ENCODE data around the gene NABP1. TPM values are rescaled to one million over a fixed set of nuclear protein-coding genes. Genes with fewer than 3 reads are reported as not detected.

Gene NABP1
- total and polyA plus RNA-seq, 4 donors: 3.6 to 35.5 (median 18.4) TPM

DNA sequence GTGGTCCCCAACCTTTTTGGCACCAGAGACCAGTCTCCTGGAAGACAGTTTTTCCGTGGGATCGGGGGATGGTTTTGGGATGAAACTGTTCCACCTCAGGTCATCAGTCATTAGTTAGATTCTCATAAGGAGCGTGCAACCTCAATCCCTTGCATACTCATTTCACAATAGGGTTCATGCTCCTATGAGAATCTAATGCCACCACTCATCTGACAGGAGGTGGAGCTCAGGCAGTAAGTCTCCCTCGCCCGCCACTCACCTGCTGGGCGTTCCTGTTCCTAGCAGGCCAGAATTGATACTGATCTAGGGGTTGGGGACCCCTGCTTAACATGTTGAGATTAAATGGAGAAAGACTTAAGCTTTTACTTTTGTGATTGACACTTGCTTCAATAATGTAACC is 9.9 kb downstream of the NABP1 start:
- H3K9ac ChIP-seq (ENCODE audit: low read depth in 1 of 2, low read length in 2 of 2): no peak overlapping the region
- H3K36me3 ChIP-seq (ENCODE audit: control insufficient read depth in 4 of 4, insufficient read depth in 3 of 4, low read depth in 1 of 4, low read length in 3 of 4): peaks cover 0 to 22% (median 12%) of the 10 kb centered on the region in 4 donors
- no peak overlapping the region for H3K27ac ChIP-seq (ENCODE audit: low read depth in 1 of 2, low read length in 2 of 2)

DNA sequence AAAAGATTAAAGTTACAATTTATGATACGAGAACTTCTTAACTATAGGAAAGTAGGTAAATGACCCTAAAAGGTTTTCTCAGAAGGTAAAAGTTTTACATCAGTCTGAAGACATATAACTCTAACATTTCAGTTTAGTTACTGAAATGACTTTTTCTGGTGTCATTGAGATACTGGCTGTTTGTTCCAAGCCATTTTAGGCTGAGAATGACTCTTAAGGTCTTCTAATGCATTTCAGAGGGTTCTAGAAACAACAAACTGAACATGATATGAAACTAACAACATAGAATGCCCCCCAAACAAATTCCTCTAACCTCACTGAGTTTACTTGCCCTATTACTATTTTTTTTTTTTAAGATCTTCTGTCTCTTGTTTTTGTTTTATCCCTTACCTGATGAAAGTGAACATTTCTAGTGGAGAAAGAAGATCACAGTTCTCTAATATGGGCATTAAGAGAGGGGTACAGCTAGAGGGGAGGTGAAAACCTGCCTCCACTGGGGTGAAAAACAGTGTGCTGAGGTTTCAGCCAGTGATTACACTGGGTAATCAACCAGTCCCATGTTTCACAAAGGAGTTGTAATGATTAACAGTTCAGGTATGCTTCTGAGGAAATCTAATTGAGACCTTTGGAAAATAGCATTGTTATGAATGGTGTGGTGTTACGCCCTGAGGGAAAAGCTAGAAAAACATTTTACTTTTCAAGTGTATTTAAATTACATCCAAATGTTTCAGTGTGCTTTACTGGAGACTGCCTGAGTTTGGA is 11.2 kb downstream of the NABP1 start:
- H3K27ac ChIP-seq (ENCODE audit: low read depth in 1 of 2, low read length in 2 of 2): no peak overlapping the region
- no peaks in the 10 kb centered on the region for H3K27me3 ChIP-seq (ENCODE audit: control insufficient read depth in 4 of 4, insufficient read depth in 4 of 4, low read length in 3 of 4)
- 49% methylated on average over 2 of the region's 2 CpGs for WGBS
- no peak overlapping the region for H3K9ac ChIP-seq (ENCODE audit: low read depth in 1 of 2, low read length in 2 of 2)
- H3K9me3 ChIP-seq (ENCODE audit: control insufficient read depth in 4 of 4, low read length in 3 of 4): no peaks in the 10 kb centered on the region
- no peak for DNase-seq (ENCODE audit: low spot score)
- no peak overlapping the region for H3K4me3 ChIP-seq (ENCODE audit: low read depth in 1 of 3, low read length in 3 of 3)
- peaks cover 0 to 16% (median 7%) of the 10 kb centered on the region in 4 donors for H3K36me3 ChIP-seq (ENCODE audit: control insufficient read depth in 4 of 4, insufficient read depth in 3 of 4, low read depth in 1 of 4, low read length in 3 of 4)
- H3K4me1 ChIP-seq (ENCODE audit: control insufficient read depth in 4 of 4, insufficient read depth in 4 of 4, low read length in 3 of 4): peaks cover 2 to 18% (median 6%) of the 10 kb centered on the region in 4 donors
- TF ChIP-seq JUND (IDR thresholded peaks at IDR 0.05): no peak
- TF ChIP-seq HNF4G (IDR thresholded peaks at IDR 0.05): no peak
- no peak for TF ChIP-seq RXRA (IDR thresholded peaks at IDR 0.05)
- TF ChIP-seq SP1 (IDR thresholded peaks at IDR 0.05): peak; percentile 40
- TF ChIP-seq EGR1 (IDR thresholded peaks at IDR 0.05; ENCODE audit: low read depth in 2 of 2): no peak
- TF ChIP-seq, protein P1, sequence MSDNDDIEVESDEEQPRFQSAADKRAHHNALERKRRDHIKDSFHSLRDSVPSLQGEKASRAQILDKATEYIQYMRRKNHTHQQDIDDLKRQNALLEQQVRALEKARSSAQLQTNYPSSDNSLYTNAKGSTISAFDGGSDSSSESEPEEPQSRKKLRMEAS (IDR thresholded peaks at IDR 0.05): no peak
- no peak for TF ChIP-seq GABPA (IDR thresholded peaks at IDR 0.05 in 1 of 2, conservative IDR thresholded peaks at IDR 0.05 in 1 of 2)
- TF ChIP-seq YY1 (IDR thresholded peaks at IDR 0.05): no peak
- no peak for TF ChIP-seq TAF1 (conservative IDR thresholded peaks at IDR 0.05)
- TF ChIP-seq, protein P2, sequence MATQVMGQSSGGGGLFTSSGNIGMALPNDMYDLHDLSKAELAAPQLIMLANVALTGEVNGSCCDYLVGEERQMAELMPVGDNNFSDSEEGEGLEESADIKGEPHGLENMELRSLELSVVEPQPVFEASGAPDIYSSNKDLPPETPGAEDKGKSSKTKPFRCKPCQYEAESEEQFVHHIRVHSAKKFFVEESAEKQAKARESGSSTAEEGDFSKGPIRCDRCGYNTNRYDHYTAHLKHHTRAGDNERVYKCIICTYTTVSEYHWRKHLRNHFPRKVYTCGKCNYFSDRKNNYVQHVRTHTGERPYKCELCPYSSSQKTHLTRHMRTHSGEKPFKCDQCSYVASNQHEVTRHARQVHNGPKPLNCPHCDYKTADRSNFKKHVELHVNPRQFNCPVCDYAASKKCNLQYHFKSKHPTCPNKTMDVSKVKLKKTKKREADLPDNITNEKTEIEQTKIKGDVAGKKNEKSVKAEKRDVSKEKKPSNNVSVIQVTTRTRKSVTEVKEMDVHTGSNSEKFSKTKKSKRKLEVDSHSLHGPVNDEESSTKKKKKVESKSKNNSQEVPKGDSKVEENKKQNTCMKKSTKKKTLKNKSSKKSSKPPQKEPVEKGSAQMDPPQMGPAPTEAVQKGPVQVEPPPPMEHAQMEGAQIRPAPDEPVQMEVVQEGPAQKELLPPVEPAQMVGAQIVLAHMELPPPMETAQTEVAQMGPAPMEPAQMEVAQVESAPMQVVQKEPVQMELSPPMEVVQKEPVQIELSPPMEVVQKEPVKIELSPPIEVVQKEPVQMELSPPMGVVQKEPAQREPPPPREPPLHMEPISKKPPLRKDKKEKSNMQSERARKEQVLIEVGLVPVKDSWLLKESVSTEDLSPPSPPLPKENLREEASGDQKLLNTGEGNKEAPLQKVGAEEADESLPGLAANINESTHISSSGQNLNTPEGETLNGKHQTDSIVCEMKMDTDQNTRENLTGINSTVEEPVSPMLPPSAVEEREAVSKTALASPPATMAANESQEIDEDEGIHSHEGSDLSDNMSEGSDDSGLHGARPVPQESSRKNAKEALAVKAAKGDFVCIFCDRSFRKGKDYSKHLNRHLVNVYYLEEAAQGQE (IDR thresholded peaks at IDR 0.05): no peak
- peak; percentile 17 to 40 for TF ChIP-seq RAD21 (IDR thresholded peaks at IDR 0.05)
- TF ChIP-seq FOXA1 (IDR thresholded peaks at IDR 0.05): no peak
- no peak for TF ChIP-seq NR2F2 (IDR thresholded peaks at IDR 0.05)
- TF ChIP-seq FOXA2 (IDR thresholded peaks at IDR 0.05): peak; percentile 9

More for the DNA sequence above, 9.9 kb downstream of the NABP1 start:
- no peaks in the 10 kb centered on the region for H3K27me3 ChIP-seq (ENCODE audit: control insufficient read depth in 4 of 4, insufficient read depth in 4 of 4, low read length in 3 of 4)
- WGBS: 96% methylated on average over 6 of the region's 6 CpGs
- H3K4me1 ChIP-seq (ENCODE audit: control insufficient read depth in 4 of 4, insufficient read depth in 4 of 4, low read length in 3 of 4): peaks cover 2 to 18% (median 6%) of the 10 kb centered on the region in 4 donors
- TF ChIP-seq RAD21 (IDR thresholded peaks at IDR 0.05) (no peak), HNF4G (IDR thresholded peaks at IDR 0.05) (no peak), RXRA (IDR thresholded peaks at IDR 0.05) (no peak), TAF1 (conservative IDR thresholded peaks at IDR 0.05) (no peak), EGR1 (IDR thresholded peaks at IDR 0.05; ENCODE audit: low read depth in 2 of 2) (no peak), NR2F2 (IDR thresholded peaks at IDR 0.05) (no peak), SP1 (IDR thresholded peaks at IDR 0.05) (no peak), GABPA (IDR thresholded peaks at IDR 0.05 in 1 of 2, conservative IDR thresholded peaks at IDR 0.05 in 1 of 2) (no peak)
- TF ChIP-seq, protein P3, sequence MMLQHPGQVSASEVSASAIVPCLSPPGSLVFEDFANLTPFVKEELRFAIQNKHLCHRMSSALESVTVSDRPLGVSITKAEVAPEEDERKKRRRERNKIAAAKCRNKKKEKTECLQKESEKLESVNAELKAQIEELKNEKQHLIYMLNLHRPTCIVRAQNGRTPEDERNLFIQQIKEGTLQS (IDR thresholded peaks at IDR 0.05): no peak
- TF ChIP-seq, protein P4, sequence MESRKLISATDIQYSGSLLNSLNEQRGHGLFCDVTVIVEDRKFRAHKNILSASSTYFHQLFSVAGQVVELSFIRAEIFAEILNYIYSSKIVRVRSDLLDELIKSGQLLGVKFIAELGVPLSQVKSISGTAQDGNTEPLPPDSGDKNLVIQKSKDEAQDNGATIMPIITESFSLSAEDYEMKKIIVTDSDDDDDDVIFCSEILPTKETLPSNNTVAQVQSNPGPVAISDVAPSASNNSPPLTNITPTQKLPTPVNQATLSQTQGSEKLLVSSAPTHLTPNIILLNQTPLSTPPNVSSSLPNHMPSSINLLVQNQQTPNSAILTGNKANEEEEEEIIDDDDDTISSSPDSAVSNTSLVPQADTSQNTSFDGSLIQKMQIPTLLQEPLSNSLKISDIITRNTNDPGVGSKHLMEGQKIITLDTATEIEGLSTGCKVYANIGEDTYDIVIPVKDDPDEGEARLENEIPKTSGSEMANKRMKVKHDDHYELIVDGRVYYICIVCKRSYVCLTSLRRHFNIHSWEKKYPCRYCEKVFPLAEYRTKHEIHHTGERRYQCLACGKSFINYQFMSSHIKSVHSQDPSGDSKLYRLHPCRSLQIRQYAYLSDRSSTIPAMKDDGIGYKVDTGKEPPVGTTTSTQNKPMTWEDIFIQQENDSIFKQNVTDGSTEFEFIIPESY (IDR thresholded peaks at IDR 0.05): no peak
- TF ChIP-seq, protein P2 (IDR thresholded peaks at IDR 0.05): no peak
- H3K9me3 ChIP-seq (ENCODE audit: control insufficient read depth in 4 of 4, low read length in 3 of 4): no peaks in the 10 kb centered on the region
- DNase-seq (ENCODE audit: low spot score): no peak
- no peak overlapping the region for H3K4me3 ChIP-seq (ENCODE audit: low read depth in 1 of 3, low read length in 3 of 3)
